T-helper 1 cell treated with Interleukin-12 subunit alpha and Interleukin-12 subunit beta and Interleukin-4 antibody, amounts not matched to agents 30 μg/mL and 1 μg/mL, for 36 hours (primary cell): ENCODE results near the gene CSTB.

Source experiments
- H3K27ac Mint-ChIP-seq: one replicate; pipeline ENCODE4 v1.8.0; 2021; ENCODE audit warnings: mild to moderate bottlenecking, mixed read lengths
- H3K27me3 Mint-ChIP-seq: one replicate; pipeline ENCODE4 v1.8.0; 2021; ENCODE audit warnings: low read depth, mixed read lengths
- H3K36me3 Mint-ChIP-seq: one replicate; pipeline ENCODE4 v1.8.0; 2021; ENCODE audit warnings: low read depth, mixed read lengths
- H3K4me1 Mint-ChIP-seq: one replicate; pipeline ENCODE4 v1.8.0; 2021; ENCODE audit warnings: low read depth, mixed read lengths
- H3K4me3 Mint-ChIP-seq: one replicate; pipeline ENCODE4 v1.8.0; 2021; ENCODE audit warnings: mild to moderate bottlenecking, moderate library complexity, mixed read lengths
- H3K9me3 Mint-ChIP-seq: one replicate; pipeline ENCODE4 v1.8.0; 2021; ENCODE audit warnings: mixed read lengths

Gene CSTB

DNA sequence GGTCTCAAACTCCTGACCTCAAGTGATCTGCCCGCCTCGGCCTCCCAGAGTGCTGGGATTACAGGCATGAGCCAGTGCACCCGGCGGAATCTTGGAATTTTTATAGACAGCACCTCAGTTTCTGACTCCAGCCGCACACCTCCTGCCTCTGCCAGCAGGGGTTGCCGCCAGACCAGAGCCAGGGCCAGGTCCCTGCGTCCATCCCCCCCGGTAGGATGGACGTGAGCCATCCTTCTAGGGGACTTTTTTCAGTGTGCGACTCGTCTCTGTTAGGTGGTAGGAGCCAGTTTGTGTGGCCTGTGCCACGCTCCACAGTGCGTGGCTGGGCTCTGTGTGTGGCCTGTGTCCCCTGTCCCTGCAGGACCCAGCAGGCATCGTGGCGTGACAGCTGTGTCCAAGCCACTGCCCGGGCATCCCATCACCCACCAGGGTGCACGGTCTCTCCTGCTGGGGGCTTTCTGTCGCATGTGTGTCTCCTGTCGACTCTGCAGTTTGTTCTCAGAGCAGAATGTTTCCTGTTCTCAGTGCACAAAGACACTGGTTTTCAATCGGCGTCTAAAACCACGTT is 15.6 kb downstream of the CSTB start:
- Mint-ChIP-seq H3K4me3 (no peak overlapping the region), H3K4me1 (no peaks in the 10 kb centered on the region), H3K36me3 (peaks cover 6% of the 10 kb centered on the region), H3K9me3 (no peaks in the 10 kb centered on the region), H3K27me3 (no peaks in the 10 kb centered on the region), H3K27ac (no peak overlapping the region)

GRCh38 chr21:43759651-43760050 is 16.5 kb downstream of the CSTB start:
- Mint-ChIP-seq H3K9me3 (no peaks in the 10 kb centered on the region), H3K27me3 (no peaks in the 10 kb centered on the region), H3K36me3 (peaks cover 6% of the 10 kb centered on the region), H3K4me3 (no peak overlapping the region), H3K4me1 (no peaks in the 10 kb centered on the region), H3K27ac (no peak overlapping the region)

GRCh38 chr21:43758811-43759210 is 17.3 kb downstream of the CSTB start:
- Mint-ChIP-seq H3K9me3 (no peaks in the 10 kb centered on the region), H3K36me3 (peaks cover 9% of the 10 kb centered on the region), H3K4me1 (no peaks in the 10 kb centered on the region), H3K27me3 (no peaks in the 10 kb centered on the region), H3K4me3 (no peak overlapping the region), H3K27ac (no peak overlapping the region)

DNA sequence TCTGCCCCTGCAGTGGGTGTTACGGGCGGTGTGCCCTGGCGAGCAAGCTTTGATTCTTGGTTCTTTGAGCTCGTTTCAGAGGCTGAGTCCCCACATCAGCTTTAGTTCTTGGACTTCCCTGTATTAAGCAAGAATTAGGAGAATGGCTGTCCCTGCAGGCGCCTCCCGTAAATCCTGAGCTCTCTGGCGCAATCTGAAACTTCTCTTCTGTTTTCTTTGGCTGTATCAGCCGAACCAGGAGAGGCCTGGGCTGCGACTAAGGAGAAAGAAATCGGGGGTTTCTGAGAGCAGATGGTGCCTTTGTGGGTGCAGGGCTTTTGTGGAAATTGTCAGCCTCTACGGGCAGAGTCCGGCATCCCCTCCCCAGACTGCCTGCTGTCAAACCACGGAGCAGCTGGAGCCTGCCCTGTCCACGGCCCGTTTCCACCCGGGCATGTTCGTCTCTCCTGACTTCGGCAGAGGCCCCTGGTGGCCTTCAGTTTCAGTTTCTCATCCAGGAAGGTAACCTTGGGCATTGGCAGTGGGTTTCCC is 17.9 kb downstream of the CSTB start:
- Mint-ChIP-seq H3K27me3 (no peaks in the 10 kb centered on the region), H3K27ac (no peak overlapping the region), H3K4me3 (no peak overlapping the region), H3K36me3 (peaks cover 10% of the 10 kb centered on the region), H3K9me3 (no peaks in the 10 kb centered on the region), H3K4me1 (no peaks in the 10 kb centered on the region)

GRCh38 chr21:43757601-43758000 is 18.5 kb downstream of the CSTB start:
- Mint-ChIP-seq H3K27ac (no peak overlapping the region), H3K4me1 (no peaks in the 10 kb centered on the region), H3K36me3 (peaks cover 11% of the 10 kb centered on the region), H3K4me3 (no peak overlapping the region), H3K9me3 (no peaks in the 10 kb centered on the region), H3K27me3 (no peaks in the 10 kb centered on the region)

GRCh38 chr21:43755820-43756594 is 20.1 kb downstream of the CSTB start:
- Mint-ChIP-seq H3K27me3 (no peaks in the 10 kb centered on the region), H3K4me1 (no peaks in the 10 kb centered on the region), H3K4me3 (no peak overlapping the region), H3K36me3 (peaks cover 11% of the 10 kb centered on the region), H3K27ac (no peak overlapping the region), H3K9me3 (no peaks in the 10 kb centered on the region)

- H3K36me3 Mint-ChIP-seq = peaks cover 15% of the 10 kb centered on the region
- H3K27me3 Mint-ChIP-seq = no peaks in the 10 kb centered on the region
- no peak overlapping the region for H3K27ac Mint-ChIP-seq
- H3K4me3 Mint-ChIP-seq = no peak overlapping the region
- H3K9me3 Mint-ChIP-seq = no peaks in the 10 kb centered on the region
- no peaks in the 10 kb centered on the region for H3K4me1 Mint-ChIP-seq
Observed at GRCh38 chr21:43754948-43755781, 20.9 kb downstream of the CSTB start.

DNA sequence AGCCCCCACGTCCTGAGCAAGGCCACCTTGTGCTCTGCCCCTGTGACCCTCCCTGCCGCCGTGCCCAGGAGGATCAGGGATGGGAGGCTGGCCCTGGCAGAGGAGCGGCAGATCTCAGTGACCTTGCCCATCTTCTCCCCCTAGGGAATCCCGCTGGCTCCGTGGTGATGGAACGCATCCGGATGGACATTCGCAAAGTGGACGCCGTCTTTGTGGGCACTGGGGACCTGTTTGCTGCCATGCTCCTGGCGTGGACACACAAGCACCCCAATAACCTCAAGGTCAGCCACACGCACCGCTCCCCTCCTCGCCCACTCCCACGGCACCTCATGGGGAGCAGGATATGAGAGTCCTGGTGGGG is 22.7 kb downstream of the CSTB start:
- Mint-ChIP-seq H3K36me3 (peaks cover 15% of the 10 kb centered on the region), H3K27ac (no peak overlapping the region), H3K4me3 (no peak overlapping the region), H3K27me3 (no peaks in the 10 kb centered on the region), H3K9me3 (no peaks in the 10 kb centered on the region), H3K4me1 (no peaks in the 10 kb centered on the region)

DNA sequence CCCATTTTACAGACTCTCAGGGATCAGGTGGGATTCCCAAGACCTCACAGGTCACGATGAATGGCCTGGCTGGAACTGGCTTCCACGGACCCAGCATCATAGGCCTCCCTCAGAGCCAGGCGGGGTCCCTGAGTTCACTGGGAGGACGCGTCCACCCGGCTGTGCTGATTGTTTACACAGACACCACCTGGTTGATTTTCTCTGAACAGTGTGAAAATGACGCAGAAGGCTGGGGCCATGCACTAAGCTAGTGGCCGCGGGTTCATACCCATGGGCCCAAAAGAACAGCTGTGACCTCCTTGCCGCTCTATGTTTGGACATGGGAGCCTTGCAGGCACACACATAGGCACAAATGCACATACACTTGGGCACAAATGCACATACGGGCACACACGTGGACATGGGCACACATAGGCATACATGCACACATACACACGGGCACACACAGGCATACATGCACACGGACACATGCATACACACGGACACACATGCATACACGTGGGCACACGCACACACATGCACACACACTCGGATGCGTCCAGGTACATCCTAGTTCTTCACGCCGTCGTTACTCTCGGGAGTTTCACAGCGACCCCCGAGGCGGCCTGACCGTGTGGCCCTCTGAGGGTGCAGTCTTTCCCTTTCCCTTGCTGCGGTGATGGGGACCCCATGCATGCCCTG is 23.2 kb downstream of the CSTB start:
- Mint-ChIP-seq H3K27me3 (no peaks in the 10 kb centered on the region), H3K27ac (no peak overlapping the region), H3K4me3 (no peak overlapping the region), H3K9me3 (no peaks in the 10 kb centered on the region), H3K4me1 (no peaks in the 10 kb centered on the region), H3K36me3 (peaks cover 15% of the 10 kb centered on the region)

DNA sequence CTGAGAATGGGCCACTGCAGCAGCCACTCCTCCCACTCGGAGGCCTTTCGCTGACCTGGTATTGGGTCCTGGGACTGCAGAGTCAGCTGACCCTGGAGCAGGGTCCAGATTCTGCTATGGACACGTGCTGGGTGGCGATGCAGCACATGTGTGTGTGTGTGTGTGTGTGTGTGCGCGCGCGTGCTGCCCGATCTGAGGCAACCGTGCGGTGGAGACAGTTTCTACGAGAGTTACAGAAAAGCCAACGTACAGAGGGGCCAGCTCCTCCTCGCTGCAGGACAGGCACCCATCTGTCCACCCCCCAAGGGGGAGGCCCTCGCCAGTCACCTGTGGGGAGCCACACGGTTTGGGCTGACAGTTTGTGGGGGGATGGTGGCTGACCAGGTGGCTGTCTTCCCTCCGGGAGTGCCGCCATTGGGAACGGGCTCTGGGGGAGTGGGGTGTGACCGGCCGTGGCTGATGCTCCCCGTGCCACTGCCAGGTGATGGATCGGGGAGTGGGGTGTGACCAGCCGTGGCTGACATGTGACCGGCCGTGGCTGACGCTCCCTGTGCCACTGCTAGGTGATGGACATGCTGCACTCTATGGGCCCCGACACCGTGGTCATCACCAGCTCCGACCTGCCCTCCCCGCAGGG is 24.0 kb downstream of the CSTB start:
- Mint-ChIP-seq H3K4me1 (no peaks in the 10 kb centered on the region), H3K4me3 (no peak overlapping the region), H3K27me3 (no peaks in the 10 kb centered on the region), H3K9me3 (no peaks in the 10 kb centered on the region), H3K27ac (no peak overlapping the region), H3K36me3 (peaks cover 22% of the 10 kb centered on the region)

DNA sequence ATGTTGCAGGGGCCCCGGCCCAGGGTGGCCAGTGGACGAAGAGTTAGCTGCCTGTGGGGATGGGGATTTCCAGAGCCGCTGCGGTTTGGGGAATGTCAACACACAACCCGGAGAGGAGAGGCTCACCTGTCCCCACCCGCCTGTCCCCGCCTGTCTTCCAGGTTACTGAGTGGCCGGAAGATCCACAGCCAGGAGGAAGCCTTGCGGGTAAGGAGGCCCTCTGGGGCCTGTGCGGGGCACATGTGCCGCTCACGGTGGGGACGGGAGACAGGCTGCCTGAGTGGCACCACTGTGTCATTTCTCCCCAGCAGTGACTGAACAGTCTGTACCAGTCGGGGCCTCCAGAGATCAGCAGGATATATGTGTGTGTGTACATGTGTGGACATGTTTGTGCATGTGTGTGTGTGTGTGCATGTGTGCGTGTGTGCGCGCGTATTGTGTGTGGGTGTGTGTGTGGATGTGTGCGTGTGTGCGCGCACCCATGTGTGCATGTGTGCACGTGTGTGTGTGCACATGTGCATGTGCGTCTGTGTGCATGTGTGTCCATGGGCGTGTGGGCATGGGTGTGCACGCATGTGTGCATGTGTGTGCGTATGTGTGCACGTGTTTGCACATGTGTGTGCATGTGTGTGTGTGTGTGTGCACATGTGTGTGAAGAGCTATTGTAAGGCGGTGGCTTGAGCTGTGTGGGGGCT is 25.6 kb downstream of the CSTB start:
- Mint-ChIP-seq H3K4me1 (no peaks in the 10 kb centered on the region), H3K27ac (no peak overlapping the region), H3K4me3 (no peak overlapping the region), H3K36me3 (peaks cover 26% of the 10 kb centered on the region), H3K9me3 (no peaks in the 10 kb centered on the region), H3K27me3 (no peaks in the 10 kb centered on the region)

DNA sequence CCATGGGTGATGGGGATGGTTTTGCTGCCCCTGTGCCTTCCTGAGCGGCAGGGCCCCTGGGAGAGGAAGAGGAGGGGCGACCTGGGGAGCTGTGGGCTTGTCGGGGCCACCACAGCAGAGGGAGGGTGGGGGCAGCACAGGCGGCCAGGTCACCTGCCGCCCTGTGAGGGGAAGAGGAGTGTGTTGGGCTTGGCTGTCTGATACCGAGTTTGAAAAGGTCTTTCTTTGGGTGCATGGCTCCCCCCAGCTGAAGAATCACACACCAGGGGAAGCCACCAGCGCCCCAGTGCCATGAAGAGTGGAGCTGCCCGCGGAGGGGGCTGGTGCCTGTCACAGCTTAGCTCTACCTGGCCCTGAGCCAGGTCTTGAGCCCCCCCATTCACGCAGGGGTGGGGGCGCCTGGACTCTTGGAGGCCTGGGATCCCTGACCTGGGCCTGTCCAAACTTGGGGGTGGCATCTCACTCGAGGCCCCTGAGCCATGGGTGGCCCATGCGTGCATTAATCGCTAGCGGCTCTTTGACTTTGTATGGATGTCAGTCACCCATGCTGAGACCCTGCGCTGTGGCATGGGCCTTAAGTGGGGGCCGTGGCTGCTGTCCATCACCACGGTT is 26.4 kb downstream of the CSTB start:
- Mint-ChIP-seq H3K4me3 (no peak overlapping the region), H3K4me1 (no peaks in the 10 kb centered on the region), H3K27me3 (no peaks in the 10 kb centered on the region), H3K9me3 (no peaks in the 10 kb centered on the region), H3K27ac (no peak overlapping the region), H3K36me3 (peaks cover 28% of the 10 kb centered on the region)

GRCh38 chr21:43748622-43749021 is 27.5 kb downstream of the CSTB start:
- Mint-ChIP-seq H3K27ac (no peak overlapping the region), H3K4me3 (no peak overlapping the region), H3K36me3 (peaks cover 29% of the 10 kb centered on the region), H3K4me1 (no peaks in the 10 kb centered on the region), H3K9me3 (no peaks in the 10 kb centered on the region), H3K27me3 (no peaks in the 10 kb centered on the region)
